GM18520 (cell line): ENCODE data around the gene MXD3.

Experiments
- ATAC-seq: cut with Tn5 transposase; IDR thresholded peaks from one replicate; pipeline ENCODE4 v1.9.1; 2021; ENCODE audit not compliant: unreplicated experiment

Gene MXD3

GRCh38 chr5:177304392-177305119 lies 7.1 kb downstream of the MXD3 start:
- ATAC-seq = no peak

- no peak for ATAC-seq
These were observed 7.7 kb downstream of the MXD3 start for GRCh38 chr5:177303925-177304391.

- ATAC-seq = peak; percentile 53
These were observed 8.4 kb downstream of the MXD3 start, which contains the start of the genes PRELID1 and RAB24 for GRCh38 chr5:177303121-177303924. Gene PRELID1 (plus strand): TSS chr5:177303799. CDS start chr5:177303986, 187 bp downstream. Gene RAB24 (minus strand): TSS chr5:177303719. CDS start chr5:177303288, 431 bp downstream.

GRCh38 chr5:177302354-177303110 lies 9.2 kb downstream of the MXD3 start:
- no peak for ATAC-seq

GRCh38 chr5:177301503-177302165 lies 10.1 kb downstream of the MXD3 start:
- ATAC-seq = no peak

GRCh38 chr5:177300951-177301350 lies 10.7 kb downstream of the MXD3 start:
- ATAC-seq = no peak

- no peak for ATAC-seq
These were observed 11.3 kb downstream of the MXD3 start for GRCh38 chr5:177300236-177300880.

- ATAC-seq = no peak
These were observed 12.0 kb downstream of the MXD3 start for GRCh38 chr5:177299697-177300096.

GRCh38 chr5:177297922-177298321 lies 13.8 kb downstream of the MXD3 start:
- no peak for ATAC-seq

- ATAC-seq = no peak
These were observed 15.1 kb downstream of the MXD3 start for GRCh38 chr5:177296581-177296980.

- no peak for ATAC-seq
These were observed 15.8 kb downstream of the MXD3 start for GRCh38 chr5:177295924-177296323.

GRCh38 chr5:177294632-177295031 lies 17.1 kb downstream of the MXD3 start:
- no peak for ATAC-seq

GRCh38 chr5:177293819-177294581 lies 17.7 kb downstream of the MXD3 start:
- ATAC-seq = no peak

GRCh38 chr5:177291735-177292134 lies 20.0 kb downstream of the MXD3 start:
- no peak for ATAC-seq

- ATAC-seq = no peak
These were observed 20.7 kb downstream of the MXD3 start for GRCh38 chr5:177290816-177291596.

GRCh38 chr5:177288191-177288590 lies 23.5 kb downstream of the MXD3 start:
- no peak for ATAC-seq

- no peak for ATAC-seq
These were observed 34.8 kb downstream of the MXD3 start for GRCh38 chr5:177276886-177277285.

GRCh38 chr5:177275883-177276282 lies 35.8 kb downstream of the MXD3 start:
- no peak for ATAC-seq

GRCh38 chr5:177271113-177271512 lies 40.6 kb downstream of the MXD3 start:
- no peak for ATAC-seq
